ENCODE measurements around the gene PRKAA1.

DNA sequence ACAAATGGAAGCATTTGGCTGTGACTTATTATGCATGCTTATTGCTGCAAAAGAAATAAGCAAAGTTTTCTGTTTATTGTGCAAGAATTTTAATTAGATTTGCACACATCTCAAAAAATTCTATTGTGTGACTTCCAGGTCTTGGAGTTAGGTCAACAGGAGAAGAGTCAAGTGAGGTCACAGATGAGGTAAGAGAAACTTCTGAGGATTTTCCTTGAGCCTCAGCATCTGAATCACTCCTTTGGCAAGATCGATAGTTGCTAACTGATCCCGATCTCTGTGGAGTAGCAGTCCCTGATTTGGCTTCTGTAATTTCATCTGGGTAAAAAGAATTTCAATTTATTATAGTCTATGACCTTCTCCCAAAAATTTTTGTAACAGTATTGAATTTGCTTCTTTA, 35.5 kb downstream of the PRKAA1 start:
- TF ChIP-seq, protein P1, sequence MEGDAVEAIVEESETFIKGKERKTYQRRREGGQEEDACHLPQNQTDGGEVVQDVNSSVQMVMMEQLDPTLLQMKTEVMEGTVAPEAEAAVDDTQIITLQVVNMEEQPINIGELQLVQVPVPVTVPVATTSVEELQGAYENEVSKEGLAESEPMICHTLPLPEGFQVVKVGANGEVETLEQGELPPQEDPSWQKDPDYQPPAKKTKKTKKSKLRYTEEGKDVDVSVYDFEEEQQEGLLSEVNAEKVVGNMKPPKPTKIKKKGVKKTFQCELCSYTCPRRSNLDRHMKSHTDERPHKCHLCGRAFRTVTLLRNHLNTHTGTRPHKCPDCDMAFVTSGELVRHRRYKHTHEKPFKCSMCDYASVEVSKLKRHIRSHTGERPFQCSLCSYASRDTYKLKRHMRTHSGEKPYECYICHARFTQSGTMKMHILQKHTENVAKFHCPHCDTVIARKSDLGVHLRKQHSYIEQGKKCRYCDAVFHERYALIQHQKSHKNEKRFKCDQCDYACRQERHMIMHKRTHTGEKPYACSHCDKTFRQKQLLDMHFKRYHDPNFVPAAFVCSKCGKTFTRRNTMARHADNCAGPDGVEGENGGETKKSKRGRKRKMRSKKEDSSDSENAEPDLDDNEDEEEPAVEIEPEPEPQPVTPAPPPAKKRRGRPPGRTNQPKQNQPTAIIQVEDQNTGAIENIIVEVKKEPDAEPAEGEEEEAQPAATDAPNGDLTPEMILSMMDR (conservative IDR thresholded peaks at IDR 0.05; ENCODE audit: low read length), result no peak
- TF ChIP-seq EZH2phosphoT487 (IDR thresholded peaks at IDR 0.05; ENCODE audit: borderline replicate concordance), result no peak

Measured in Loucy (cell line).